GM23338 (cell line): ENCODE results near the gene SP140L. TPM values are rescaled to one million over a fixed set of nuclear protein-coding genes. Genes with fewer than 3 reads are reported as not detected.

Experiments
- ATAC-seq: fragments of 200-7000 bp; cut with Tn5 transposase; 3 replicates; pipeline ENCODE4 v1.9.1; 2020
- DNase-seq: peaks from one replicate; pipeline ENCODE4 v3.0.0-alpha.2; 2015; ENCODE audit warnings: low spot score
- H2AFZ ChIP-seq: fragments of 200-600 bp; sonication (generic); 2 replicates; pipeline ENCODE4 v1.8.0; 2016; ENCODE audit warnings: antibody characterized with exemption, mild to moderate bottlenecking, moderate library complexity
- H3F3A ChIP-seq: fragments of 200-600 bp; sonication (generic); replicated peaks from 2 replicates; pipeline ENCODE4 v1.8.0; 2017; ENCODE audit warnings: antibody characterized with exemption, mixed run types, low read depth
- H3K27ac ChIP-seq: fragments of 200-600 bp; sonication (generic); 2 replicates; pipeline ENCODE4 v1.6.1; 2016; ENCODE audit warnings: low read depth
- H3K27me3 ChIP-seq: fragments of 200-600 bp; sonication (generic); 2 replicates; pipeline ENCODE4 v1.8.0; 2016; ENCODE audit warnings: mild to moderate bottlenecking, mixed run types, moderate library complexity; ENCODE audit not compliant: insufficient read depth
- H3K36me3 ChIP-seq: fragments of 200-600 bp; sonication (generic); 2 replicates; pipeline ENCODE4 v1.8.0; 2016; ENCODE audit warnings: mild to moderate bottlenecking; ENCODE audit not compliant: insufficient read depth
- H3K4me1 ChIP-seq: fragments of 200-600 bp; sonication (generic); 2 replicates; pipeline ENCODE4 v1.8.0; 2016; ENCODE audit warnings: mild to moderate bottlenecking, moderate library complexity; ENCODE audit not compliant: insufficient read depth
- H3K4me2 ChIP-seq: fragments of 200-600 bp; sonication (generic); 2 replicates; pipeline ENCODE4 v1.7.1; 2017; ENCODE audit warnings: mixed run types
- H3K4me3 ChIP-seq: fragments of 200-600 bp; sonication (generic); 2 replicates; pipeline ENCODE4 v1.6.1; 2016; ENCODE audit warnings: mixed run types
- H3K79me2 ChIP-seq: fragments of 200-600 bp; sonication (generic); replicated peaks from 2 replicates; pipeline ENCODE4 v1.8.0; 2017; ENCODE audit warnings: mild to moderate bottlenecking; ENCODE audit not compliant: insufficient read depth
- H3K9me2 ChIP-seq: fragments of 200-600 bp; sonication (generic); 2 replicates; pipeline ENCODE4 v1.8.0; 2017; ENCODE audit not compliant: insufficient read depth
- H4K20me1 ChIP-seq: fragments of 200-600 bp; sonication (generic); replicated peaks from 2 replicates; pipeline ENCODE4 v1.8.0; 2017; ENCODE audit warnings: mild to moderate bottlenecking; ENCODE audit not compliant: insufficient read depth
- H3K27ac Mint-ChIP-seq: 2 replicates; pipeline ENCODE4 v1.8.0; 2020; ENCODE audit warnings: inconsistent platforms, mild to moderate bottlenecking, moderate library complexity, mixed read lengths
- H3K27me3 Mint-ChIP-seq: 3 replicates; pipeline ENCODE4 v1.8.0; 2022; ENCODE audit warnings: low read depth, mild to moderate bottlenecking, moderate library complexity, mixed read lengths, inconsistent platforms; ENCODE audit not compliant: insufficient read depth, poor library complexity
- H3K36me3 Mint-ChIP-seq: 3 replicates; pipeline ENCODE4 v1.8.0; 2021; ENCODE audit warnings: low read depth, mild to moderate bottlenecking, inconsistent platforms, moderate library complexity, mixed read lengths
- H3K4me1 Mint-ChIP-seq: 3 replicates; pipeline ENCODE4 v1.8.0; 2020; ENCODE audit warnings: mild to moderate bottlenecking, inconsistent platforms, mixed read lengths
- H3K4me3 Mint-ChIP-seq: 3 replicates; pipeline ENCODE4 v1.8.0; 2021; ENCODE audit warnings: moderate library complexity, mild to moderate bottlenecking, inconsistent platforms, mixed read lengths
- H3K9me3 Mint-ChIP-seq: 3 replicates; pipeline ENCODE4 v1.8.0; 2020; ENCODE audit warnings: moderate library complexity, mild to moderate bottlenecking, inconsistent platforms, mixed read lengths
- CREB1 ChIP-seq: fragments of 250-450 bp; sonication (Bioruptor Pico); IDR thresholded peaks from 2 replicates; pipeline ENCODE4 v1.5.0; 2020; ENCODE audit warnings: low read depth, mild to moderate bottlenecking, moderate library complexity
- ETS1 ChIP-seq: IDR thresholded peaks from 2 replicates; pipeline ENCODE4 v1.6.1; 2016; ENCODE audit warnings: antibody characterized with exemption
- EZH2 ChIP-seq: fragments of 200-600 bp; sonication (generic); IDR thresholded peaks from one replicate; pipeline ENCODE4 v1.8.0; 2017; ENCODE audit warnings: antibody characterized with exemption, mild to moderate bottlenecking, low read depth; ENCODE audit not compliant: unreplicated experiment
- EZH2phosphoT487 ChIP-seq: fragments of 200-600 bp; sonication (generic); IDR thresholded peaks from one replicate; pipeline ENCODE4 v1.8.1; 2018; ENCODE audit warnings: antibody characterized with exemption; ENCODE audit not compliant: unreplicated experiment
- JUNB ChIP-seq: IDR thresholded peaks from one replicate; pipeline ENCODE4 v1.6.1; 2016; ENCODE audit warnings: antibody characterized with exemption; ENCODE audit not compliant: unreplicated experiment
- NANOG ChIP-seq: IDR thresholded peaks from 2 replicates; pipeline ENCODE4 v1.6.1; 2016; ENCODE audit warnings: antibody characterized with exemption, borderline replicate concordance
- REST ChIP-seq: IDR thresholded peaks from one replicate; pipeline ENCODE4 v1.6.1; 2018; ENCODE audit warnings: antibody characterized with exemption; ENCODE audit not compliant: unreplicated experiment
- STAT1 ChIP-seq: IDR thresholded peaks from one replicate; pipeline ENCODE4 v1.6.1; 2016; ENCODE audit warnings: antibody characterized with exemption; ENCODE audit not compliant: unreplicated experiment
- ZNF331 ChIP-seq: fragments of 250-450 bp; sonication (Bioruptor Pico); IDR thresholded peaks from 2 replicates; pipeline ENCODE4 v1.5.0; 2020; ENCODE audit warnings: low read depth, mild to moderate bottlenecking, moderate library complexity
- polyA plus RNA-seq: library from polyadenylated mRNA; unstranded; fragments of >200 nt; fragmentation: Nextera tagmentation; extraction: Ambion mirVana; gene quantifications from 2 replicates; pipeline ENCODE4 v1.2.1, GENCODE V29; 2016
- total RNA-seq: library from RNA; depleted of rRNA; stranded (reverse); fragments of >200 nt; shearing (Covaris generic); gene quantifications from 2 replicates; pipeline ENCODE4 v1.2.3, GENCODE V29; 2014
- TF ChIP-seq, protein P1 (sequence below): fragments of 250-450 bp; sonication (Bioruptor Pico); IDR thresholded peaks from 2 replicates; pipeline ENCODE4 v1.5.0; 2020; ENCODE audit warnings: mild to moderate bottlenecking, moderate library complexity

The SP140L gene
- total and polyA plus RNA-seq, 2 experiments from 2014 or later = 1.3 to 1.7 TPM

DNA sequence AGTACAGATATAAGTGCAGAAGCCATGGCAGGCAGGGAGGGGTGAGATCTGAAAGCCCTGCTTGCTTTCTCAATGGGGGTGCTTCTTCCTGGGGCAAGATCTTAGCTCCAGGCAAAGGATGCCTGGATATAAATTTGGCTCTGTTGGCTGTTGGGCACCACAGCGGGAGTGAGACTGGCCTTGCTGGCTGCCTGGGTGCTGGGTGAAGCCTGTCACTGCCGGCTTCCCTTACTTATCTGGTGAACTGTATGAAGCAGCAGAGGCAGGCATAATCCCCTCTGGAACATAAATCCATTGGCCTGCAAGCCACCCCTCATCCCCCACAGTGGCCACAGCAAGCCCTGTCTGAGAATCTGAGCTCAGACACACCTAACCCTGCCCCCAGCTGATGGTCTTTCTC lies 27.4 kb upstream of the SP140L start:
- Mint-ChIP-seq H3K9me3 (peaks cover 40% of the 10 kb centered on the region), H3K4me3 (no peak overlapping the region), H3K4me1 (no peaks in the 10 kb centered on the region; the same call in 2 of the 3 replicates), H3K36me3 (peaks cover 6% of the 10 kb centered on the region), H3K27ac (no peak overlapping the region), H3K27me3 (peaks cover under 1% of the 10 kb centered on the region)
- Histone ChIP-seq H3K9me2 (peaks cover 7% of the 10 kb centered on the region), H3K36me3 (no peaks in the 10 kb centered on the region), H3K27ac (no peak overlapping the region), H3F3A (no peaks in the 10 kb centered on the region), H3K27me3 (no peaks in the 10 kb centered on the region), H3K4me3 (no peak overlapping the region), H3K4me1 (no peaks in the 10 kb centered on the region), H4K20me1 (no peaks in the 10 kb centered on the region), H2AFZ (no peak overlapping the region), H3K79me2 (no peaks in the 10 kb centered on the region), H3K4me2 (no peak overlapping the region)
- DNase-seq (no peak), ATAC-seq (no peak)
- no peak for TF ChIP-seq STAT1
- no peak for TF ChIP-seq CREB1 (CRISPR knock-in tag)
- no peak for TF ChIP-seq JUNB
- TF ChIP-seq EZH2 = no peak
- TF ChIP-seq NANOG = no peak
- no peak for TF ChIP-seq ZNF331 (CRISPR knock-in tag)
- no peak for TF ChIP-seq EZH2phosphoT487
- no peak for TF ChIP-seq REST
- no peak for TF ChIP-seq ETS1
- TF ChIP-seq, protein P1, sequence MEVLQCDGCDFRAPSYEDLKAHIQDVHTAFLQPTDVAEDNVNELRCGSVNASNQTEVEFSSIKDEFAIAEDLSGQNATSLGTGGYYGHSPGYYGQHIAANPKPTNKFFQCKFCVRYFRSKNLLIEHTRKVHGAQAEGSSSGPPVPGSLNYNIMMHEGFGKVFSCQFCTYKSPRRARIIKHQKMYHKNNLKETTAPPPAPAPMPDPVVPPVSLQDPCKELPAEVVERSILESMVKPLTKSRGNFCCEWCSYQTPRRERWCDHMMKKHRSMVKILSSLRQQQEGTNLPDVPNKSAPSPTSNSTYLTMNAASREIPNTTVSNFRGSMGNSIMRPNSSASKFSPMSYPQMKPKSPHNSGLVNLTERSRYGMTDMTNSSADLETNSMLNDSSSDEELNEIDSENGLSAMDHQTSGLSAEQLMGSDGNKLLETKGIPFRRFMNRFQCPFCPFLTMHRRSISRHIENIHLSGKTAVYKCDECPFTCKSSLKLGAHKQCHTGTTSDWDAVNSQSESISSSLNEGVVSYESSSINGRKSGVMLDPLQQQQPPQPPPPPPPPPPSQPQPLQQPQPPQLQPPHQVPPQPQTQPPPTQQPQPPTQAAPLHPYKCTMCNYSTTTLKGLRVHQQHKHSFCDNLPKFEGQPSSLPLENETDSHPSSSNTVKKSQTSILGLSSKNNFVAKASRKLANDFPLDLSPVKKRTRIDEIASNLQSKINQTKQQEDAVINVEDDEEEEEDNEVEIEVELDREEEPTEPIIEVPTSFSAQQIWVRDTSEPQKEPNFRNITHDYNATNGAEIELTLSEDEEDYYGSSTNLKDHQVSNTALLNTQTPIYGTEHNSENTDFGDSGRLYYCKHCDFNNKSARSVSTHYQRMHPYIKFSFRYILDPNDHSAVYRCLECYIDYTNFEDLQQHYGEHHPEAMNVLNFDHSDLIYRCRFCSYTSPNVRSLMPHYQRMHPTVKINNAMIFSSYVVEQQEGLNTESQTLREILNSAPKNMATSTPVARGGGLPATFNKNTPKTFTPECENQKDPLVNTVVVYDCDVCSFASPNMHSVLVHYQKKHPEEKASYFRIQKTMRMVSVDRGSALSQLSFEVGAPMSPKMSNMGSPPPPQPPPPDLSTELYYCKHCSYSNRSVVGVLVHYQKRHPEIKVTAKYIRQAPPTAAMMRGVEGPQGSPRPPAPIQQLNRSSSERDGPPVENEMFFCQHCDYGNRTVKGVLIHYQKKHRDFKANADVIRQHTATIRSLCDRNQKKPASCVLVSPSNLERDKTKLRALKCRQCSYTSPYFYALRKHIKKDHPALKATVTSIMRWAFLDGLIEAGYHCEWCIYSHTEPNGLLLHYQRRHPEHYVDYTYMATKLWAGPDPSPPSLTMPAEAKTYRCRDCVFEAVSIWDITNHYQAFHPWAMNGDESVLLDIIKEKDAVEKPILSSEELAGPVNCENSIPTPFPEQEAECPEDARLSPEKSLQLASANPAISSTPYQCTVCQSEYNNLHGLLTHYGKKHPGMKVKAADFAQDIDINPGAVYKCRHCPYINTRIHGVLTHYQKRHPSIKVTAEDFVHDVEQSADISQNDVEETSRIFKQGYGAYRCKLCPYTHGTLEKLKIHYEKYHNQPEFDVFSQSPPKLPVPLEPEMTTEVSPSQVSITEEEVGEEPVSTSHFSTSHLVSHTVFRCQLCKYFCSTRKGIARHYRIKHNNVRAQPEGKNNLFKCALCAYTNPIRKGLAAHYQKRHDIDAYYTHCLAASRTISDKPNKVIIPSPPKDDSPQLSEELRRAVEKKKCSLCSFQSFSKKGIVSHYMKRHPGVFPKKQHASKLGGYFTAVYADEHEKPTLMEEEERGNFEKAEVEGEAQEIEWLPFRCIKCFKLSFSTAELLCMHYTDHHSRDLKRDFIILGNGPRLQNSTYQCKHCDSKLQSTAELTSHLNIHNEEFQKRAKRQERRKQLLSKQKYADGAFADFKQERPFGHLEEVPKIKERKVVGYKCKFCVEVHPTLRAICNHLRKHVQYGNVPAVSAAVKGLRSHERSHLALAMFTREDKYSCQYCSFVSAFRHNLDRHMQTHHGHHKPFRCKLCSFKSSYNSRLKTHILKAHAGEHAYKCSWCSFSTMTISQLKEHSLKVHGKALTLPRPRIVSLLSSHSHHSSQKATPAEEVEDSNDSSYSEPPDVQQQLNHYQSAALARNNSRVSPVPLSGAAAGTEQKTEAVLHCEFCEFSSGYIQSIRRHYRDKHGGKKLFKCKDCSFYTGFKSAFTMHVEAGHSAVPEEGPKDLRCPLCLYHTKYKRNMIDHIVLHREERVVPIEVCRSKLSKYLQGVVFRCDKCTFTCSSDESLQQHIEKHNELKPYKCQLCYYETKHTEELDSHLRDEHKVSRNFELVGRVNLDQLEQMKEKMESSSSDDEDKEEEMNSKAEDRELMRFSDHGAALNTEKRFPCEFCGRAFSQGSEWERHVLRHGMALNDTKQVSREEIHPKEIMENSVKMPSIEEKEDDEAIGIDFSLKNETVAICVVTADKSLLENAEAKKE (CRISPR knock-in tag) = no peak
